PC-3 (cell line): ENCODE measurements around the gene FPR1. TPM values are rescaled to one million over a fixed set of nuclear protein-coding genes. Genes with fewer than 3 reads are reported as not detected.

Experiments used
- ATAC-seq: fragments of 200-7000 bp; cut with Tn5 transposase; 2 replicates; pipeline ENCODE4 v1.9.1; 2020; ENCODE audit warnings: mild to moderate bottlenecking, moderate library complexity
- BruUV-seq: library from RNA; stranded (reverse); fragments of 400-500 nt; replicated peaks from 2 replicates; lab custom pipeline; 2021; lab: Mats Ljungman, UMichigan
- CTCF ChIA-PET: fragments of 300-600 bp; sonication (Branson Sonifier 250); formaldehyde crosslinking; loops from one replicate; lab custom pipeline; 2022; ENCODE audit warnings: antibody characterized with exemption; lab: Charles Lee
- POLR2A ChIA-PET: fragments of 300-600 bp; sonication (Branson Sonifier 250); formaldehyde crosslinking; loops from one replicate; lab custom pipeline; 2022; ENCODE audit warnings: antibody characterized with exemption; ENCODE audit not compliant: unreplicated experiment; lab: Charles Lee
- DNase-seq: peaks from one replicate; pipeline ENCODE4 v3.0.0-alpha.2; 2015
- H2AFZ ChIP-seq: fragments of 300-600 bp; sonication (generic); 2 replicates; pipeline ENCODE4 v1.6.0; 2016; ENCODE audit warnings: antibody characterized with exemption, low read length
- H3F3A ChIP-seq: fragments of 300-600 bp; sonication (generic); one replicate; pipeline ENCODE4 v1.6.0; 2017; ENCODE audit warnings: antibody characterized with exemption, low read length, control low read depth, mild to moderate bottlenecking; ENCODE audit not compliant: unreplicated experiment
- H3K27ac ChIP-seq: fragments of 300-600 bp; sonication (generic); 2 replicates; pipeline ENCODE4 v1.5.1; 2016; ENCODE audit warnings: mild to moderate bottlenecking, low read length
- H3K27me3 ChIP-seq: fragments of 300-600 bp; sonication (generic); 2 replicates; pipeline ENCODE4 v1.6.1; 2016; ENCODE audit warnings: low read length, mixed read lengths
- H3K36me3 ChIP-seq: fragments of 300-600 bp; sonication (generic); 2 replicates; pipeline ENCODE4 v1.6.1; 2016; ENCODE audit warnings: low read depth, mixed run types, low read length, mixed read lengths
- H3K4me1 ChIP-seq: fragments of 300-600 bp; sonication (generic); 2 replicates; pipeline ENCODE4 v1.5.1; 2016; ENCODE audit warnings: low read length; ENCODE audit not compliant: insufficient read depth
- H3K4me2 ChIP-seq: fragments of 300-600 bp; sonication (generic); 2 replicates; pipeline ENCODE4 v1.6.0; 2016; ENCODE audit warnings: low read length
- H3K4me3 ChIP-seq: fragments of 300-600 bp; sonication (generic); 2 replicates; pipeline ENCODE4 v1.5.1; 2016; ENCODE audit warnings: mild to moderate bottlenecking, low read length, mixed read lengths
- H3K79me2 ChIP-seq: fragments of 300-600 bp; sonication (generic); 2 replicates; pipeline ENCODE4 v1.6.1; 2017; ENCODE audit warnings: low read length, mixed read lengths
- H3K9ac ChIP-seq: fragments of 300-600 bp; sonication (generic); 2 replicates; pipeline ENCODE4 v1.6.0; 2016; ENCODE audit warnings: mild to moderate bottlenecking, low read length
- H3K9me2 ChIP-seq: fragments of 300-600 bp; sonication (generic); replicated peaks from 2 replicates; pipeline ENCODE4 v1.6.1; 2016; ENCODE audit warnings: mixed run types, low read length, mixed read lengths
- H3K9me3 ChIP-seq: fragments of 300-600 bp; sonication (generic); 2 replicates; pipeline ENCODE4 v1.6.1; 2016; ENCODE audit warnings: low read length, mixed read lengths
- H4K20me1 ChIP-seq: fragments of 300-600 bp; sonication (generic); 2 replicates; pipeline ENCODE4 v1.6.1; 2016; ENCODE audit warnings: low read length, mixed read lengths
- CTCF ChIP-seq: fragments of 300-600 bp; sonication (generic); conservative IDR thresholded peaks from 2 replicates; pipeline ENCODE4 v1.5.1; 2017; ENCODE audit warnings: antibody characterized with exemption, low read depth, mild to moderate bottlenecking, low read length
- EZH2 ChIP-seq: fragments of 300-600 bp; sonication (generic); IDR thresholded peaks from one replicate; pipeline ENCODE4 v1.6.1; 2017; ENCODE audit warnings: antibody characterized with exemption, mild to moderate bottlenecking, low read length; ENCODE audit not compliant: unreplicated experiment
- EZH2phosphoT487 ChIP-seq: fragments of 300-600 bp; sonication (generic); IDR thresholded peaks from 2 replicates; pipeline ENCODE4 v1.6.1; 2018; ENCODE audit warnings: mild to moderate bottlenecking, antibody characterized with exemption, low read length, borderline replicate concordance
- intact Hi-C: fragments of 100-400 bp; cut with micrococcal nuclease; formaldehyde crosslinking; loops from 2 replicates; pipeline ENCODE4 v1.9.0; 2023
- total RNA-seq: library from RNA; depleted of rRNA; stranded (reverse); fragments of >200 nt; gene quantifications from 2 replicates; pipeline ENCODE4 v1.2.3, GENCODE V29; 2014

FPR1 gene
- total RNA-seq, 1 experiment from 2014 or later: 0.55 TPM

GRCh38 chr19:51702103-51702824 is 49.4 kb downstream of the FPR1 start:
- Histone ChIP-seq H2AFZ (no peak overlapping the region), H3K9me2 (no peaks in the 10 kb centered on the region), H3K4me3 (no peak overlapping the region), H3K4me1 (0 out of 2 replicates have a peak, but pooled peaks cover 9% of the 10 kb centered on the region), H3K9ac (no peak overlapping the region), H3K36me3 (peaks cover 38% of the 10 kb centered on the region; the same call in 1 of the 2 replicates), H3K27me3 (no peaks in the 10 kb centered on the region), H3K27ac (no peak overlapping the region), H3K79me2 (peaks cover 5% of the 10 kb centered on the region; the same call in 1 of the 2 replicates), H3K9me3 (no peaks in the 10 kb centered on the region), H3K4me2 (no peak overlapping the region), H4K20me1 (no peaks in the 10 kb centered on the region), H3F3A (peaks cover 5% of the 10 kb centered on the region)
- ATAC-seq (peak; percentile 9; the same call in 1 of the 2 replicates), DNase-seq (peak; percentile 54)
- ChIA-PET CTCF (no interaction called here), POLR2A (no interaction called here)
- TF ChIP-seq EZH2phosphoT487 (no peak), EZH2 (no peak), CTCF (no peak)
- no TSS peak for BruUV-seq
- intact Hi-C loops: no loop called here

GRCh38 chr19:51701468-51702100 is 50.1 kb downstream of the FPR1 start:
- no peaks in the 10 kb centered on the region for H3K9me3 ChIP-seq
- BruUV-seq: no TSS peak
- TF ChIP-seq EZH2phosphoT487 (no peak), EZH2 (no peak), CTCF (no peak)
- no peak overlapping the region for H3K4me2 ChIP-seq
- no peak overlapping the region for H3K27ac ChIP-seq
- no peaks in the 10 kb centered on the region for H3K27me3 ChIP-seq
- ATAC-seq (no peak), DNase-seq (no peak)
- H3K9ac ChIP-seq: no peak overlapping the region
- intact Hi-C loops: no loop called here
- ChIA-PET CTCF (no interaction called here), POLR2A (no interaction called here)
- H4K20me1 ChIP-seq: no peaks in the 10 kb centered on the region
- H3K4me1 ChIP-seq: 0 out of 2 replicates have a peak, but pooled peaks cover 9% of the 10 kb centered on the region
- no peak overlapping the region for H3K4me3 ChIP-seq
- H3K9me2 ChIP-seq: no peaks in the 10 kb centered on the region
- H3K36me3 ChIP-seq: peaks cover 45% of the 10 kb centered on the region; the same call in 1 of the 2 replicates
- H2AFZ ChIP-seq: no peak overlapping the region
- peaks cover 5% of the 10 kb centered on the region for H3F3A ChIP-seq
- H3K79me2 ChIP-seq: peaks cover 5% of the 10 kb centered on the region; the same call in 1 of the 2 replicates
